Suprapubic skin (tissue), 4 donors: ENCODE results near the gene CPTP. TPM values are rescaled to one million over a fixed set of nuclear protein-coding genes. Genes with fewer than 3 reads are reported as not detected.
A peak's percentile ranks its signal among the peaks of the same experiment; 100 is the strongest.

Experiments
- DNase-seq, 2 donors: peaks; one replicate each; pipeline ENCODE4 v3.0.0-alpha.2; 2019; ENCODE audit warnings: low spot score in 2 of 2
- H3K27ac ChIP-seq: fragments of 200-600 bp; sonication (generic); one replicate; pipeline ENCODE4 v1.5.1; 2019
- H3K27me3 ChIP-seq: fragments of 200-600 bp; sonication (generic); one replicate; pipeline ENCODE4 v1.5.1; 2019
- H3K36me3 ChIP-seq: fragments of 200-600 bp; sonication (generic); one replicate; pipeline ENCODE4 v1.5.1; 2019
- H3K4me1 ChIP-seq: fragments of 200-600 bp; sonication (generic); one replicate; pipeline ENCODE4 v1.5.1; 2019
- H3K4me3 ChIP-seq: fragments of 200-600 bp; sonication (generic); one replicate; pipeline ENCODE4 v1.5.1; 2019; ENCODE audit warnings: mild to moderate bottlenecking
- H3K9me3 ChIP-seq: fragments of 200-600 bp; sonication (generic); one replicate; pipeline ENCODE4 v1.5.1; 2019
- CTCF ChIP-seq, 2 donors: fragments of 200-600 bp in 1 of 2; fragments of 450-650 bp in 1 of 2; sonication (generic) in 1 of 2; IDR thresholded peaks; one replicate each; pipeline ENCODE4 v1.5.1; 2016 to 2019; ENCODE audit warnings: antibody characterized with exemption in 2 of 2, mild to moderate bottlenecking in 1 of 2, moderate library complexity in 1 of 2
- EP300 ChIP-seq: sonication (generic); formaldehyde crosslinking; IDR thresholded peaks from one replicate; pipeline ENCODE4 v1.6.1; 2017; ENCODE audit warnings: antibody characterized with exemption
- POLR2A ChIP-seq, 2 donors: fragments of 450-650 bp; IDR thresholded peaks; one replicate each; pipeline ENCODE4 v1.6.1; 2017; ENCODE audit warnings: antibody characterized with exemption in 2 of 2, mild to moderate bottlenecking in 2 of 2, moderate library complexity in 2 of 2
- POLR2AphosphoS5 ChIP-seq, 3 donors: sonication (generic); formaldehyde crosslinking; IDR thresholded peaks; one replicate each; pipeline ENCODE4 v1.6.1; 2017; ENCODE audit warnings: antibody characterized with exemption in 3 of 3
- WGBS: methylation state at CpG from one replicate; pipeline ENCODE4 v1.1.5; 2018; 5-methylcytosine and 5-hydroxymethylcytosine counted together
- total RNA-seq, 4 donors: library from RNA; depleted of rRNA; stranded (reverse); fragments of >200 nt; gene quantifications; one replicate each; pipeline ENCODE4 v1.1.0, GENCODE V29; 2016

Gene CPTP
- total RNA-seq, 4 donors from 2014 or later, result 32.5 to 60.4 (median 54.3) TPM

- Histone ChIP-seq H3K9me3 (no peaks in the 10 kb centered on the region), H3K27me3 (peaks cover 24% of the 10 kb centered on the region), H3K36me3 (peaks cover 16% of the 10 kb centered on the region), H3K27ac (no peak overlapping the region), H3K4me1 (peaks cover 21% of the 10 kb centered on the region), H3K4me3 (no peak overlapping the region)
- TF ChIP-seq EP300 (no peak), POLR2A (IDR thresholded peaks at IDR 0.05) (no peak), CTCF (IDR thresholded peaks at IDR 0.05) (peak; percentile 32 to 73), POLR2AphosphoS5 (IDR thresholded peaks at IDR 0.05) (no peak)
- no peak for DNase-seq
- 23% methylated on average over 7 of the region's 15 CpGs for WGBS
These were observed 34.3 kb upstream of the CPTP start for GRCh38 chr1:1290238-1290731.

GRCh38 chr1:1291023-1291528 is 33.5 kb upstream of the CPTP start:
- Histone ChIP-seq H3K4me3 (no peak overlapping the region), H3K36me3 (peaks cover 24% of the 10 kb centered on the region), H3K4me1 (peaks cover 21% of the 10 kb centered on the region), H3K27ac (no peak overlapping the region), H3K27me3 (peaks cover 16% of the 10 kb centered on the region), H3K9me3 (no peaks in the 10 kb centered on the region)
- DNase-seq, result no peak
- TF ChIP-seq POLR2A (IDR thresholded peaks at IDR 0.05) (no peak), POLR2AphosphoS5 (IDR thresholded peaks at IDR 0.05) (no peak), CTCF (IDR thresholded peaks at IDR 0.05) (no peak), EP300 (no peak)
- 13% methylated on average over 7 of the region's 28 CpGs for WGBS

GRCh38 chr1:1291548-1292441 is 32.8 kb upstream of the CPTP start:
- DNase-seq, result no peak
- no peak for TF ChIP-seq EP300
- no peak for TF ChIP-seq POLR2A (IDR thresholded peaks at IDR 0.05)
- peak; percentile 43 to 71 for TF ChIP-seq CTCF (IDR thresholded peaks at IDR 0.05)
- Histone ChIP-seq H3K4me1 (peaks cover 21% of the 10 kb centered on the region), H3K4me3 (no peak overlapping the region), H3K27ac (no peak overlapping the region), H3K36me3 (peaks cover 31% of the 10 kb centered on the region), H3K9me3 (no peaks in the 10 kb centered on the region), H3K27me3 (peaks cover 11% of the 10 kb centered on the region)
- WGBS, result 32% methylated on average over 5 of the region's 45 CpGs

- Histone ChIP-seq H3K9me3 (no peaks in the 10 kb centered on the region), H3K4me1 (peaks cover 21% of the 10 kb centered on the region), H3K36me3 (peaks cover 34% of the 10 kb centered on the region), H3K27ac (no peak overlapping the region), H3K27me3 (peaks cover 6% of the 10 kb centered on the region), H3K4me3 (no peak overlapping the region)
- TF ChIP-seq EP300, result no peak
- WGBS, result 73% methylated on average over 7 of the region's 9 CpGs
- DNase-seq, result no peak
These were observed 32.2 kb upstream of the CPTP start for GRCh38 chr1:1292442-1292779.

GRCh38 chr1:1292851-1293250 is 31.8 kb upstream of the CPTP start:
- H3K27me3 ChIP-seq, result peaks cover 2% of the 10 kb centered on the region
- no peak for DNase-seq
- 82% methylated on average over 2 of the region's 18 CpGs for WGBS
- no peak overlapping the region for H3K27ac ChIP-seq
- H3K4me3 ChIP-seq, result no peak overlapping the region
- no peaks in the 10 kb centered on the region for H3K9me3 ChIP-seq
- peaks cover 38% of the 10 kb centered on the region for H3K36me3 ChIP-seq
- peaks cover 21% of the 10 kb centered on the region for H3K4me1 ChIP-seq
- TF ChIP-seq EP300 (no peak), POLR2A (IDR thresholded peaks at IDR 0.05) (no peak), CTCF (IDR thresholded peaks at IDR 0.05) (no peak), POLR2AphosphoS5 (IDR thresholded peaks at IDR 0.05) (no peak)
